ENCODE data around the gene PRKCH.

- TF ChIP-seq POLR2AphosphoS5 (IDR thresholded peaks at IDR 0.05; ENCODE audit: low read depth, low read length) (no peak), CTCF (IDR thresholded peaks at IDR 0.05) (no peak), SIN3A (IDR thresholded peaks at IDR 0.05; ENCODE audit: borderline replicate concordance, insufficient read depth, low read depth, low read length) (no peak)
Observed at GRCh38 chr14:61319706-61320105, 1.7 kb upstream of the PRKCH start.

Measured in Panc1 (cell line).